GM12872 (cell line): Measurements from ENCODE around the gene YARS1.

Experiments
- TF ChIP-seq, protein P1 (sequence below): IDR thresholded peaks from 3 replicates; pipeline ENCODE4 v1.5.1; 2011; ENCODE audit warnings: low read depth, mild to moderate bottlenecking, low read length, moderate library complexity; ENCODE audit not compliant: insufficient read depth

YARS1 gene

DNA sequence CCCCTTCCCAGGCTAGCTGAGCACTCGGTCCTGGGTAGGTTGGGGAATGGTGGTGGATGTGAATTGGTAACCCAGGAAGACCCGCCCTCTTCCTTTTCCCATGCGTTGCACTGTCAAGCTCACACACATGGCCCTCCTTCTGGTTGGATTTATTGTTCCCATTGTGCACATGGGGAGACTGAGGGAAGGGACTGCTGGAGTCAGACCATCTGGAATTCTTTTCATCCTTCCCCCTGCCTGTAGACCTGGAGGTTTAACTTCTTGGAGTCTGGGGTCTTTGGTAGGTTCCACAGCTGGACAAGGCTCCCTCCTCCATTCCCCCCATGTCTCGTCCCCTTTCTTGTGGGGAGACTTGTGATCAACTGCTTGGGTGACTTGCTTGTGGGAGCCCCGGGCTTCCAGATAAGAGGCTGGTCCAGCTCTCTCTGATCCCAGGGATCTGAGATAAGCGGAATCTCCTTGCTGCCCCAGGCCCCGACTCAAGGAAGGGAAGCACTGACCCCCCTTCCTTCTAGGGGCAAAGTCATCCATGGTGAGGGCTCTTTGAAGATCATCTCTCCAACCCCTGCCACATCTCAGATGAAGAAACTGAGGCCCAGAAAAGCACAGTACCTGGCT, 58.9 kb downstream of the YARS1 start:
- TF ChIP-seq, protein P1, sequence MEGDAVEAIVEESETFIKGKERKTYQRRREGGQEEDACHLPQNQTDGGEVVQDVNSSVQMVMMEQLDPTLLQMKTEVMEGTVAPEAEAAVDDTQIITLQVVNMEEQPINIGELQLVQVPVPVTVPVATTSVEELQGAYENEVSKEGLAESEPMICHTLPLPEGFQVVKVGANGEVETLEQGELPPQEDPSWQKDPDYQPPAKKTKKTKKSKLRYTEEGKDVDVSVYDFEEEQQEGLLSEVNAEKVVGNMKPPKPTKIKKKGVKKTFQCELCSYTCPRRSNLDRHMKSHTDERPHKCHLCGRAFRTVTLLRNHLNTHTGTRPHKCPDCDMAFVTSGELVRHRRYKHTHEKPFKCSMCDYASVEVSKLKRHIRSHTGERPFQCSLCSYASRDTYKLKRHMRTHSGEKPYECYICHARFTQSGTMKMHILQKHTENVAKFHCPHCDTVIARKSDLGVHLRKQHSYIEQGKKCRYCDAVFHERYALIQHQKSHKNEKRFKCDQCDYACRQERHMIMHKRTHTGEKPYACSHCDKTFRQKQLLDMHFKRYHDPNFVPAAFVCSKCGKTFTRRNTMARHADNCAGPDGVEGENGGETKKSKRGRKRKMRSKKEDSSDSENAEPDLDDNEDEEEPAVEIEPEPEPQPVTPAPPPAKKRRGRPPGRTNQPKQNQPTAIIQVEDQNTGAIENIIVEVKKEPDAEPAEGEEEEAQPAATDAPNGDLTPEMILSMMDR: no peak

DNA sequence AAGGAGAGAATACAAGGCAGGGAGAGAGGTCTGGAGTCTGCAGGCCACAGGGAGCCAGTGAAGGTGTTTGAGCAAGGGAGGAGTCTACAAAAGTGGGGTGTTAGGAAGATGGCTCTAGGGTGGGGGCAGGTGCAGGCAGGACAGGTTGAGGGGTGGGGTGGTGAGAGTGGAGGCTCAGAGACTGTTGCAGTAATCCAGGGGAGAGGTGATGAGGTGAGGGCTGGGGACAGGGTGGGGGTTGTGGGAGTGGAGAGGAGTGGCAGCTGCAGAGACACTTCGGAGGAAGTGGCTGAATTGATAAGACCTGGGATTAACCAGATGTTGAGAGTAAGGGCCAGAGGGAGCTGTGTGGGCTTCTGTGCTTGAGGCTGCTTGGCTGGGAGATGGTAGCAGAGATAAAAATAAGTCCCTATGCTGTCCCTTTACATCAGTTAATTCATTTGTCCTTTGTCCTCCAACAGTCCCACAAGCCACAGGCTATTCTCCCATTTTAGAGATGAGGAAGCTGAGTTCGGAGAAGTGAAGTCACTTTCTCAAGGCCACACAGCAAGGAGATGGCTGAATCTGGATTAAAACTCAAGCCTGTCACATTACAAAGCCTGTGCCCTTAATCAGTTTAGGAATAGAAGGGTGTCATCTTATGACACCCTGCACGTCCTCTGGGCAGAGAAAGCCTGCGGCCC, 59.8 kb downstream of the YARS1 start:
- TF ChIP-seq, protein P1: no peak

DNA sequence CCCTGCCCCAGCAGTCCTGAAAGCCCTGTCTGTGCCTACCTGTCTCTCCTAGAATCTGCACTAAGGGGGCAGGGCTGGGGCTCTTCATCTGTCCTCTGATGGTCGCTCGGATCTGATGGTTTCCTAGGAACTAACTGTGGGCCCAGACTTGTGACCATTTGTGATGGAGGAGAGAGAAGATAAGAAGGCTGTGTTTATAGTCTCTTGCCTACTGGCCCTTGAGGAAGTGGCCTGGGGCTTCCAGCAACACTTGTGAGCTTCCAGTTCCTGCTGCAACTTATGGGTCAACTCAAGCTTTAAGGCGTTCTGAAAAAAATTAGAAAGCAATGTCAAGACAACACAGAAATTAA, 61.4 kb downstream of the YARS1 start:
- TF ChIP-seq, protein P1: no peak

DNA sequence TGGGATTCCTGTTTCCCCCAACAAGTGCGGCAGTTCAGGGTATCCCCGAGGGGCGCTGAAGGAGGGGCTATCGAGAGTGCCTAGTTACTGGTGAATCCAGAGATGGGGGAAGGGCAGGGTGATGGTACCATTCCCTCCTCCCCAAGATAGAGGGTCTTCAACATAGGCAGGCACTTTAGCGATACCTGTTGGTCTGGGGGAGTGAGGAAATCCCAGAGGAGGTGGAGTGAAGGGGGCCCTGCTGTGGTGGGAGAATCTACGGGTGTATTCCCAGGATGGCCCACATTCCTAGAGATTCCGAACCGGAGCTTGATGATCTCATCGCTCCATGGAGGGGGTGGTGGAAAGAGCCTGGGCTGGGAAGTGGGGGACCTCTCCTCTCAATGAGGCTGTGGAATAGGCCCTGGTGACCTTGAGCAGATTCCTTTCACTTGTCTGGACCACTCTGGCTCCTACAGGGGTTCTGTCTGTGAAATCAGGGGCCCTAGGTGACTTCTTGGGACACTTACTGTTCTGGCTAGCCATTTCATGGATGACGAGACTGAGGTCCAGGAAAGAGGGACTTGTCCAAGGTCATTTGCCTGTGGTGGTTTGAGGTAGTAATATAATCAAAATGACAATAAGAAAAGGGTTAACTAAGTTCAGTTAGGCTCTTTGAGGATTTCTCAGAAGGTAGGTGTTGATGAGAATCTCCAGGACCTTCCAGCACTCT, 61.9 kb downstream of the YARS1 start:
- TF ChIP-seq, protein P1: no peak

DNA sequence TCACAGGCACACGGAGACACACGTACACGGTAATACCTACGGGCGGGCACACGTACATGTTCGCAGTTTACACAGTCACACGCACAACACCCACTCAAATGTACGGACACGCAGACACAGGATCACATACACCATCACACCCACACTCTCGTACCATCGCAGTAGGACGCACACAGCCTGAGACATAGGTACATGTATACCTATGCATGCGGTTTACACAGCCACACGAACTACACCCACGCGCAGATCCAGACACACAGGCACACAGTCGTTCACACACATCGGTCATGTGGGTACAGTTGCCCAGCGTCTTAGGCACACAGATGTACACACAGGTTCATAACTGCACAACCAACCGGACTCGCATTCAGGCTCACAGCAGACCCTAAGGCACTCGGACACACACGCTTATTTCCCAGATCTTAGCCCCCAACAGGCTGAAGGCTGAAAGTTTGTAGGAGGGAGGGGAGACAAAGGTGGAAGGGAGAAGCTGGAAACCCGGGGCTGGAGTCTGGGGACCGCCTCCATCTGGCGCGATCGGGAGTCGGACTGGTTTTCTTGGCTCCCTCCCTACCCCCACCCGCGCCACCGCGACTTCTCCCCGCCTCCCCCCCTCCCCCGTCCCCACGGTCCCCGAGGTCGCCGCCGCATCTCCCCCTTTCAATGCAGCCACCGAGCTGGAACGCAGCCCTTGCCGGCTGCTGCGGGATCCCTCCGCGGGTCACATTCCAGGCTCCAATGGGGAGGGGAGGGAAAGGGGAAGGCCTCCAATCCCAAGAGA, 62.7 kb downstream of the YARS1 start:
- TF ChIP-seq, protein P1: no peak

DNA sequence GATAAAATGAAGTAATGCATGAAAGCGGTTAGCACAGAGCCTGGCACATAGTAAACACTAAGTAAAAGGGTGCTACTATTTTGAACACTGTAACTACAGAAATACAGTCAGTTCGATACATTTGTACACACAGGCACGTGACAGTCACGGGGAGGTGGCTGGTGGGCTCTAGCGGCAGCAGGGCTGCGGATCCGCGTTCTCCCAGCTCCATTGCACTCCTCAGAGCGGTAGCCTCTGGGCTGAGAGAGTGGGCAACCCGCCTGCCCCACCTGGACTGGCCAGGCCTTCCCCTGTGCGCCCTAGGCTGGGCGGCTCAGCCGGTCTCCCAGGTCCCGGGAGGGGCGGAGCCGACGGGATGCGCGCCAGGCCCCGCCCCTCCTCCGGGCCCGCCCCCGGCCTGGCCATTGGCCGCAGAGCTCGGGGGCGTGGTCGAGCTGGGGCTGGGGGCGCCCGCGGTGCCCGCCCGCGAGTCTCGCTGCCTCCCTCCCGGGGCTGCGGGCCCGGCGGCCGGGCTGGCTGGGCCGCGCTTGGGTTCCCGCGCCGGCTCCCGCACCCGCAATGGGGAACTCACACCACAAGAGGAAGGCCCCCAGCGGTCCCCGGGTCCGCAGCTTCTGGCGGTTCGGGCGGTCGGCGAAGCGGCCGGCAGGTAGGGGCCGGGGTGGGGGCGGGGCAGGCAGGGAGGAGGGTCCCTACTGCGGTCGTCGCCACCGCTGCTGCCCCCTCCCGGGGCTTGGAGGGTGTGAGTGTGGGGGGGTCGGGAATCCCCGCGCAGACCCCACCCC, 63.4 kb downstream of the YARS1 start:
- TF ChIP-seq, protein P1: no peak
